Measurements from ENCODE around the gene LEFTY1.

Gene LEFTY1

GRCh38 chr1:225887030-225887314 lies 2.0 kb downstream of the LEFTY1 start:
- no peak for DNase-seq

- DNase-seq, result no peak
Measured at GRCh38 chr1:225886159-225887029, 2.6 kb downstream of the LEFTY1 start.

GRCh38 chr1:225885336-225885735 lies 3.6 kb downstream of the LEFTY1 start:
- no peak for DNase-seq

GRCh38 chr1:225883616-225884265 lies 5.2 kb downstream of the LEFTY1 start:
- DNase-seq, result no peak

DNA sequence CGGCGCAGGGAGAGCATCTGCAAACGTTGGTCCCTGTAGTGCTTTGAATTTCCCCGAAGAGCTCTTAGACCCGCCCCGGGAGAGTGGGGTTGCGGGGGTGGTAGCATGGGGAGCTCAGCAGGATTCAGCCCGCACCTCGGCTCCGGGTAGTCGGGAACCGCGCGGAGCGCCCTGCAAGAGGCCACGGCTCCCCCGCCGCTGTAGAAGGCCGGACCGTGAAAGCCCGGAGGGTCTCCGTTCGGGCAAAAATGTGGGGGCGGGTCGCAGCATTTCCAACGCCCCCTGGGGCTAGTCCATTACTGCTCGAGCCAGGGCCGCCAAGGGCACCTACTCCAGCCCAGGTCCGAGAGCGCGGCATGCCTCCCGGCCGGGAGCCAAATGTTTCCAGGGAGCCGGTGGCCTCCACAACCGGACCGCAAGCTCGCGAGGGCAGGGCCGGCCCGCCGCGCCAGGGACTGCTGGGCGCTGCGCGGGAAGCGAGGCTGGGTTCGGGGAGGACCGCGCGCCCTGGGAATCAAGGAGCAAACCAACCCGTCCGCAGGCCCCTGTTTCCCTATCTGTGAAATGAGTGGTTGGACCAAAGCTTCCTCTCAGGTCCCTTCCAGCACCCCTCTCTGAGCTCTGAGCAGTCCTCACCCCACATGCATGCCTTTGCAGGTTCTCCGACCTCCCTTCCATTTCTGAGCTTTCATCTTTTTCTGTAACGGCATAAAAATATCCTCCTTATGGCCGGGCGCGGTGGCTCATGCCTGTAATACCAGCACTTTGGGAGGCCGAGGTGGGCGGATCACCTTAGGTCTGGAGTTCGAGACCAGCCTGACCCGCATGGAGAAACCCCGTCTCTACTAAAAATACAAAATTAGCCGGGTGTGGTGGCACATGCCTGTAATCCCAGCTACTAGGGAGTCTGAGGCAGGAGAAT lies 6.0 kb downstream of the LEFTY1 start:
- peak; percentile 21 for DNase-seq

GRCh38 chr1:225881959-225882693 lies 6.8 kb downstream of the LEFTY1 start, which contains the start of gene TMEM63A:
Gene TMEM63A (minus strand): TSS chr1:225882380. CDS start chr1:225877580, 4,800 bp downstream.
- DNase-seq, result no peak

- DNase-seq, result no peak
Measured at GRCh38 chr1:225881081-225881958, 7.6 kb downstream of the LEFTY1 start.

GRCh38 chr1:225880636-225881035 lies 8.3 kb downstream of the LEFTY1 start:
- no peak for DNase-seq

DNA sequence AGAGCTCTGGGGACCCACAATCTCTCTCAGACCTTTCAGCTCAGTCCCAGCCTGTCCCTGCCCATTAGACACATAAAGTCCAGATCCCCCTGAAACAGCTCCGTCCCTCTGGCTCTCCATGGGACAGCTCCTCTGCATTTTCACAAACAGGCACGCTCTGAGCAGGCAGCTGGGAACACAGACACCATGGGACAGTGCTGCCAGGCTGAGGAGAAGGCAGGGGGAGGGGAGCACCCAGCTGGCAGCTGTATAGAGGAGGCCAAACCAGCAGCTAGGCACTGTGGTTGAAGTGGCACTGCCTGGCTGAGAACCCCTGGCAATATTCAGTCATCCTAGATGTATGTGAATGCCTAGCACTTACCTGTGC lies 8.7 kb downstream of the LEFTY1 start:
- peak; percentile 56 for DNase-seq

DNA sequence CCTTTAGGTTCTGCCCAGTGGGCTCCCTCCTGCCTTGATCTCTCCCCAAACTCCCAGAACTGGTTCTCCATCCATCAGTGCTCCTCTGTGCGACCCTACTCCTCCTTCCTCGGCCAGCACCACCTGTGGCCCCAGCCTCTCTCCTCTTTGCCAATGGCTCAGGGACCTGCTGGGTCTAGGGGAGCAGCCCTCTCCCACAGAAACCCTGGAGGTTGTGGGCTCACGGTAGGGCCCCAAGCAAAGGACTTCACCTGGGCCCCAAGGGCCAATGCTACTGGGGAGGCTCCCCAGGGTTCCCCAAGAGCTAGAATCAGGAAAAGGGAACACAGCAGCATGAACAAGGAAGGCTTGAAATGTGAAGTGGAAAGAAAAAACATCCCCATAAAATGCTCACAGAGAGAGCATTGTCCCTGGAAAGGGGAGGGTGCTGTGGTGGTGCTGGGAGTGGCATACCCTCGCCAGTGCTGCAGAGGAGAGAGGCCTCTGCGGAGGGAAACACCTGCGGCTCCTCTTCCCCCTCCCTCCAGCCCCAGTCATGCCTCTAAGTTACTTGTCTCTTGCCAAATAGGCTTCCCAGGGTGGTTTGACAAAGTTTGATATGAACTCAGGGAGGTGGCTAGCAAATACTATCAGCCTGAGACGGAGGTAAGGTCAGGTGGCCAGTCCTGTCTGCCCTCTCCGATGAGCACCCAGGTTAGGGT lies 9.3 kb downstream of the LEFTY1 start:
- peak; percentile 85 for DNase-seq

GRCh38 chr1:225878282-225878681 lies 10.7 kb downstream of the LEFTY1 start:
- DNase-seq, result peak; percentile 35

DNA sequence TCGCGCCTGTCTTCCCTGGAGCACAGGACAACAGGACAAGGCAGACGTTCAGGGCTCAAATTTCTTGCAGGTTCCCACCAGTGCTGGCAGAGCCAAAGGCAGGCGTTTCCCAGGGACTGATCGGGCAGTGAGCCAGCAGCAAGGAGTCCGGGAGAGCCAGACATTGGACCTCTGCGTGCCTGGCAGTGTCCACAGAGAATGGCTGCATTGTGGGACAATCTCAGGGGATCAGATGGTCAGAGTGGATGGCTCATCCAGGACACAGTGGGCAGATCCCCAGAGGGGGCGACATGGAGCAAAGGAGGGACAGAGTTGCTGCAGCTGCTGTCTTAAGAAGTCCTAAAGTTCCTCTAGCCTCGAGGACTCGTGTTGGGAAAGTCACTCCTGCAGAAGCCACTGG lies 11.4 kb downstream of the LEFTY1 start:
- peak; percentile 30 for DNase-seq

DNA sequence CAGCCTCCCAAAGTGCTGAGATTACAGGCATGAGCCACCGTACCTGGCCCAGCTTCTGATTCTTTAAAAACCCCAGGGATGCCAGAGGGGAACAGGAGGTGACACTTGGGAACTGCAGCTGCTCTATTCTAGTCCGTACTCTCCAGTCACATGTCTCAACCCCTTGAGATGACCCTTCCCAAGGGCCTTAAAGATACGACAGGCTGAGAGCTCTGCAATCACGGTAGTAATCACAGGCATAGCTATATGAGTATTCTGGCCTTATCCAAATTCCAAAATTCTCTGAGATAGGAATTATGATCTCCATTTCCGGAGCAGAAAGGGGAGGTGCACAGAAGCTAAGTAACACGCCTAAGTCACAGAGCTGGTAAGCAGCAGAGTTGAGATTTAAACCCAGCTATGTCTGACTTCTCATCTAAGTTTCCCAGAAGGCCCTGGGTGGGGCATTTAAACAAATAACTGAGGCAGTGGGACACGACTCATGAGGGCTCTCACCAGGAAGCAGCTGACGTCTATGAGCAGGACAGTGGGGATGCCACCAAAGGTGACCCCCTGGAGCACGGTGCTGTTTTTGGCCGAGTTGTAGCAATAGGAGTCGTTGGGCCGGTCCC lies 11.9 kb downstream of the LEFTY1 start:
- no peak for DNase-seq

DNA sequence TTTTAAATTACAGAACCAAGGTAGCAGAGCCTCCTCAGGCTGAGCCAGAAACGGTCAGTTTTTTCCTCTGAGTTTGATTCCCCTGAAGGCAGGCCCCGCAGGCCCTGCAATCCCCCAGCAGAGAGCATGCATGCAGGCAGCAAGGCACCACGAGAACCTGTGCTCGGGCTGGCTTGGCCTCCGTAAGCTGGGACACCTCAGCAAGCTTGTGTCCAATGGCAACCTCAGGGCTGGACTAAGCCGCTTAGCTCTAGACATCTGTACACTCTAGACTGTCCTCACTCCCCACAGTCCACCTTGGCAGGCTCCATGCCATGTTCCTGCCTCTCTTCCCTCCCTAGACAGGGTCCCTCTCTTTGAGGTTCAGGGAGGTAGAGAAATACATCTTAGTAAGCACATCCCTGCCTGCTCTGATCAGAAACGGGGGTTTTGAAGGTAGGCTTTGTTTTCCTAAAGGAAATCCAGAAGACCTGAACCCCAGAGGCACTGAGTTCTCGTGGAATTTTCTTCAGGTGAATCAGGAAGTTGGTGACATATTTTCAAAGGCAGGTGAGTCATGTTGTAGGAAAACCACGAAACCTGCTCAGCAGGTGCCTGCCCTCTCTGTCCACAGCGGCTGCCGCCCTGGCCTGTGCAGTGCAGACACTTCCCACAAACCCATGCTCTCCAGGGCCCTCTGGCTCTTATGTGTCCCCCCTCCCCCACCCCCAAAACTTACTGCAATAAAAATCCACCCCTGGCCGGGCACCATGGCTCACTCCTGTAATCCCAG lies 13.7 kb downstream of the LEFTY1 start:
- DNase-seq, result peak; percentile 89

DNA sequence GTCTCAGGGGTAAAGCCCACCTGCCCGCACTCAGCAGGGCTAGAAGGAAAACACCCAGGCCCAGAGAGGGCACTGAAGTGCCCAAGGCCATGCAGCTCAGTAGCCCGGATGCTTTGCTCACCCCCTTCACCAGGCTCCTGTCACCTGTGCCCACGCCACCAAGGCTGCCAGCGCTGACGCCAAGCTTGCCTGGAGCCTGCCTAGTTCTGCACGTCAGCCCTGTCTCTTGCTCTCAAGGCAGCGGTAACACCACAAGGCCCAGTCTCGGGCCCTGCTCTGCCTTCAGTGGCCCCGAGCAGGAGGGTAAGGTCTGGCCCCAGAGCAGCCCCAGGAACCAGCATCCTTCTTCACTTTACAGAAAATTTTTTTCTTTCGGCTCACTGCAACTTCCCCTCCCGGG lies 14.5 kb downstream of the LEFTY1 start:
- no peak for DNase-seq

GRCh38 chr1:225873281-225873850 lies 15.6 kb downstream of the LEFTY1 start:
- DNase-seq, result no peak

- DNase-seq, result no peak
Measured at GRCh38 chr1:225872075-225872430, 16.9 kb downstream of the LEFTY1 start.

- DNase-seq, result peak; percentile 97
Measured at GRCh38 chr1:225871359-225872074, 17.4 kb downstream of the LEFTY1 start.

DNA sequence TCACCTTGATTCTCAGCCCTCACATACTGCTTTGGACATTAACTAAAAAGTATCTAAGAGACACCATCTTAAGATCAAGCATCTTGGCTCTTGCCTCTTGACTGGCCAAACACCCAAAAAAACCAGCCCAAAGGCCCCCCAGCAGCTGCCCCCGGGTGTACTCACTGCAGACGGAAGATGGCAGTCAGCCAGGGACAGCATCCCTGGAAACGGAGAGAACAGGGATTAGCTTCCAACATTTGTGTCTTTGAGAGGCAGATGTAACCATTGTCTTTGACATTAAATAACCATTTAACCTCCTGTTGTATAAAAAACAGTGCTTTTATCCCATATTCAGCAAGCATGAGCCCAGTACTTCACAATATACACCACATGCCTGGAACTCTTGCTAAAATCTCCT lies 18.0 kb downstream of the LEFTY1 start:
- DNase-seq, result peak; percentile 72

Measured in DMS153 (cell line).